HEK293 (cell line): ENCODE measurements around the gene CHRNA4.

Experiments used
- BCL11A ChIP-seq: fragments of 450-650 bp; formaldehyde crosslinking; IDR thresholded peaks from 2 replicates; pipeline ENCODE4 v1.5.1; 2016; ENCODE audit warnings: low read depth, missing biosample characterization, missing genetic modification characterization
- CTCF ChIP-seq: fragments of 450-650 bp; formaldehyde crosslinking; IDR thresholded peaks from 2 replicates; pipeline ENCODE4 v1.5.1; 2016; ENCODE audit warnings: missing biosample characterization, missing genetic modification characterization
- ZFP3 ChIP-seq: fragments of 450-650 bp; formaldehyde crosslinking; IDR thresholded peaks from 2 replicates; pipeline ENCODE4 v1.5.1; 2016; ENCODE audit warnings: low read depth, missing biosample characterization, missing genetic modification characterization
- ZNF138 ChIP-seq: fragments of 450-650 bp; formaldehyde crosslinking; IDR thresholded peaks from 2 replicates; pipeline ENCODE4 v1.5.1; 2016; ENCODE audit warnings: missing biosample characterization, missing genetic modification characterization, borderline replicate concordance
- TF ChIP-seq, protein P1 (sequence below): fragments of 450-650 bp; formaldehyde crosslinking; IDR thresholded peaks from 2 replicates; pipeline ENCODE4 v1.5.1; 2016; ENCODE audit warnings: missing biosample characterization, missing genetic modification characterization
- TF ChIP-seq, protein P2 (sequence below): fragments of 450-650 bp; formaldehyde crosslinking; IDR thresholded peaks from 2 replicates; pipeline ENCODE4 v1.5.1; 2016; ENCODE audit warnings: missing biosample characterization, missing genetic modification characterization
- TF ChIP-seq, protein P3 (sequence below): fragments of 450-650 bp; formaldehyde crosslinking; IDR thresholded peaks from 2 replicates; pipeline ENCODE4 v1.5.1; 2016; ENCODE audit warnings: missing biosample characterization, missing genetic modification characterization, low read depth

GRCh38 chr20:63335711-63336110 is 25.4 kb downstream of the CHRNA4 start:
- no peak for TF ChIP-seq BCL11A (tag by site-specific recombination)
- TF ChIP-seq ZFP3 (tag by site-specific recombination) = no peak
- TF ChIP-seq, protein P1, sequence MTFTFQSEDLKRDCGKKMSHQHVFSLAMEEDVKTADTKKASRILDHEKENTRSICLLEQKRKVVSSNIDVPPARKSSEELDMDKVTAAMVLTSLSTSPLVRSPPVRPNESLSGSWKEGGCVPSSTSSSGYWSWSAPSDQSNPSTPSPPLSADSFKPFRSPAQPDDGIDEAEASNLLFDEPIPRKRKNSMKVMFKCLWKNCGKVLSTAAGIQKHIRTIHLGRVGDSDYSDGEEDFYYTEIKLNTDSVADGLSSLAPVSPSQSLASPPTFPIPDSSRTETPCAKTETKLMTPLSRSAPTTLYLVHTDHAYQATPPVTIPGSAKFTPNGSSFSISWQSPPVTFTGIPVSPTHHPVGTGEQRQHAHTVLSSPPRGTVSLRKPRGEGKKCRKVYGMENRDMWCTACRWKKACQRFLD = no peak
- no peak for TF ChIP-seq ZNF138 (tag by site-specific recombination)
- TF ChIP-seq CTCF (tag by site-specific recombination) = no peak
- TF ChIP-seq, protein P2, sequence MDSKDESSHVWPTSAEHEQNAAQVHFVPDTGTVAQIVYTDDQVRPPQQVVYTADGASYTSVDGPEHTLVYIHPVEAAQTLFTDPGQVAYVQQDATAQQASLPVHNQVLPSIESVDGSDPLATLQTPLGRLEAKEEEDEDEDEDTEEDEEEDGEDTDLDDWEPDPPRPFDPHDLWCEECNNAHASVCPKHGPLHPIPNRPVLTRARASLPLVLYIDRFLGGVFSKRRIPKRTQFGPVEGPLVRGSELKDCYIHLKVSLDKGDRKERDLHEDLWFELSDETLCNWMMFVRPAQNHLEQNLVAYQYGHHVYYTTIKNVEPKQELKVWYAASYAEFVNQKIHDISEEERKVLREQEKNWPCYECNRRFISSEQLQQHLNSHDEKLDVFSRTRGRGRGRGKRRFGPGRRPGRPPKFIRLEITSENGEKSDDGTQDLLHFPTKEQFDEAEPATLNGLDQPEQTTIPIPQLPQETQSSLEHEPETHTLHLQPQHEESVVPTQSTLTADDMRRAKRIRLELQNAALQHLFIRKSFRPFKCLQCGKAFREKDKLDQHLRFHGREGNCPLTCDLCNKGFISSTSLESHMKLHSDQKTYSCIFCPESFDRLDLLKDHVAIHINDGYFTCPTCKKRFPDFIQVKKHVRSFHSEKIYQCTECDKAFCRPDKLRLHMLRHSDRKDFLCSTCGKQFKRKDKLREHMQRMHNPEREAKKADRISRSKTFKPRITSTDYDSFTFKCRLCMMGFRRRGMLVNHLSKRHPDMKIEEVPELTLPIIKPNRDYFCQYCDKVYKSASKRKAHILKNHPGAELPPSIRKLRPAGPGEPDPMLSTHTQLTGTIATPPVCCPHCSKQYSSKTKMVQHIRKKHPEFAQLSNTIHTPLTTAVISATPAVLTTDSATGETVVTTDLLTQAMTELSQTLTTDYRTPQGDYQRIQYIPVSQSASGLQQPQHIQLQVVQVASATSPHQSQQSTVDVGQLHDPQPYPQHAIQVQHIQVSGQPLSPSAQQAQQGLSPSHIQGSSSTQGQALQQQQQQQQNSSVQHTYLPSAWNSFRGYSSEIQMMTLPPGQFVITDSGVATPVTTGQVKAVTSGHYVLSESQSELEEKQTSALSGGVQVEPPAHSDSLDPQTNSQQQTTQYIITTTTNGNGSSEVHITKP (tag by site-specific recombination) = no peak
- TF ChIP-seq, protein P3, sequence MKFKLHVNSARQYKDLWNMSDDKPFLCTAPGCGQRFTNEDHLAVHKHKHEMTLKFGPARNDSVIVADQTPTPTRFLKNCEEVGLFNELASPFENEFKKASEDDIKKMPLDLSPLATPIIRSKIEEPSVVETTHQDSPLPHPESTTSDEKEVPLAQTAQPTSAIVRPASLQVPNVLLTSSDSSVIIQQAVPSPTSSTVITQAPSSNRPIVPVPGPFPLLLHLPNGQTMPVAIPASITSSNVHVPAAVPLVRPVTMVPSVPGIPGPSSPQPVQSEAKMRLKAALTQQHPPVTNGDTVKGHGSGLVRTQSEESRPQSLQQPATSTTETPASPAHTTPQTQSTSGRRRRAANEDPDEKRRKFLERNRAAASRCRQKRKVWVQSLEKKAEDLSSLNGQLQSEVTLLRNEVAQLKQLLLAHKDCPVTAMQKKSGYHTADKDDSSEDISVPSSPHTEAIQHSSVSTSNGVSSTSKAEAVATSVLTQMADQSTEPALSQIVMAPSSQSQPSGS (tag by site-specific recombination) = no peak
